ENCODE results near the gene BATF3. TPM values are rescaled to one million over a fixed set of nuclear protein-coding genes. Genes with fewer than 3 reads are reported as not detected.

The BATF3 gene
- total RNA-seq, 3 donors from 2014 or later (not counting 1 experiment from before 2014, with no cell fraction given), result 0.25 to 3.6 (median 1.2) TPM

DNA sequence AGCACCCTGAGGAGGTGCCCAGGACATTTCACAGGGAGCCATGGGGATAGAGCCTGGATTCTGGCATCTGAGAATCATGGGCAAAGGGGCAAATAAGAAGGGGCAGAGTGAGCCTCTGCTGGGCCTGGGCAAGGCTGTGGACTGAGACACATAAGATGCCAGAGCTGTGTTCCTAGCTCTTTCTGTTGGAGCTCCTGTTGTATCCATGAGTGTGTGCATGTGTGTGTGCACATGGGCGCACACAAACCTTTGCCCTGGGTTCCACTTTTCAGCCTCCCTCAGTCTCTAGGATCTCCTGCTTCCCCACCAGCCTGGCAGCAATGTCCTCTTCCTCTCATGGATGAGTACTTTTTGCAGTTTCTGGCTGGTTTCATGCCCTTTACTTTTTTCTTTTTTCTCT, 47.0 kb downstream of the BATF3 start:
- TF ChIP-seq, protein P1, sequence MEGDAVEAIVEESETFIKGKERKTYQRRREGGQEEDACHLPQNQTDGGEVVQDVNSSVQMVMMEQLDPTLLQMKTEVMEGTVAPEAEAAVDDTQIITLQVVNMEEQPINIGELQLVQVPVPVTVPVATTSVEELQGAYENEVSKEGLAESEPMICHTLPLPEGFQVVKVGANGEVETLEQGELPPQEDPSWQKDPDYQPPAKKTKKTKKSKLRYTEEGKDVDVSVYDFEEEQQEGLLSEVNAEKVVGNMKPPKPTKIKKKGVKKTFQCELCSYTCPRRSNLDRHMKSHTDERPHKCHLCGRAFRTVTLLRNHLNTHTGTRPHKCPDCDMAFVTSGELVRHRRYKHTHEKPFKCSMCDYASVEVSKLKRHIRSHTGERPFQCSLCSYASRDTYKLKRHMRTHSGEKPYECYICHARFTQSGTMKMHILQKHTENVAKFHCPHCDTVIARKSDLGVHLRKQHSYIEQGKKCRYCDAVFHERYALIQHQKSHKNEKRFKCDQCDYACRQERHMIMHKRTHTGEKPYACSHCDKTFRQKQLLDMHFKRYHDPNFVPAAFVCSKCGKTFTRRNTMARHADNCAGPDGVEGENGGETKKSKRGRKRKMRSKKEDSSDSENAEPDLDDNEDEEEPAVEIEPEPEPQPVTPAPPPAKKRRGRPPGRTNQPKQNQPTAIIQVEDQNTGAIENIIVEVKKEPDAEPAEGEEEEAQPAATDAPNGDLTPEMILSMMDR (IDR thresholded peaks at IDR 0.05), result no peak
- H3K9me3 Mint-ChIP-seq, result no peaks in the 10 kb centered on the region
- no peak overlapping the region for H3K27ac Mint-ChIP-seq
- DNase-seq, result no peak
- Histone ChIP-seq H3K4me3 (ENCODE audit: low read length) (no peak overlapping the region), H3K4me1 (ENCODE audit: control insufficient read depth, insufficient read depth, low read length) (no peaks in the 10 kb centered on the region), H3K27ac (ENCODE audit: low read length) (no peak overlapping the region), H3K9me3 (ENCODE audit: control insufficient read depth, insufficient read depth, low read length) (no peaks in the 10 kb centered on the region), H3K36me3 (ENCODE audit: control insufficient read depth, insufficient read depth, low read length) (no peaks in the 10 kb centered on the region), H3K27me3 (ENCODE audit: control insufficient read depth, insufficient read depth, low read length) (no peaks in the 10 kb centered on the region)
- 90% methylated on average over 1 of the region's 1 CpG for WGBS (ENCODE audit: insufficient coverage)
- H3K4me3 Mint-ChIP-seq, result no peak overlapping the region
- intact Hi-C loops (cut with micrococcal nuclease), result no loop called here
- no peak for ATAC-seq
- no peaks in the 10 kb centered on the region for H3K36me3 Mint-ChIP-seq
- H3K27me3 Mint-ChIP-seq (ENCODE audit: low read depth in 2 of 2), result peaks cover 8 to 13% of the 10 kb centered on the region in 2 donors
- H3K4me1 Mint-ChIP-seq, result peaks cover 0 to 6% of the 10 kb centered on the region in 2 donors

- WGBS (ENCODE audit: insufficient coverage), result 100% methylated on average over 3 of the region's 3 CpGs
- Mint-ChIP-seq H3K27ac (no peak overlapping the region), H3K4me3 (no peak overlapping the region)
These were observed 47.7 kb downstream of the BATF3 start for GRCh38 chr1:212651977-212652376.

DNA sequence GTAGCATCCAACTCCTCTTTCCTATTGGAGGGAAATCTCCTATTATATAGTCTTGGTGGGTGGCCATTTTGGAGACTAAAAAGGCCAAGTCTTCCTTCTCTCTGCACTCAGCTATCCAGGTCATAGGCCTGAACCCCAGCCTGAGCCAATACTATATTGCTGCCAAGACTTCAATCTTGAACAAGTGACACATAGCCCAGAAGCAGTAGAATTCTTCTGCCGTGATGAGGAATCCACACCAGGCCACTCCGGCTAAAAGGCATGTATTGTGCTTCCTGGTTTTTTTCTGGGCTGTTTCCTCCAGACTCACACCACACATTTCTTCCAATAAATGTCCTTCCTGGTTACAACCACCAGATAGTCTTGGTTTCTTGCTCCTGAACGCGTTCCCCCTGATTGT, 48.1 kb downstream of the BATF3 start:
- Histone ChIP-seq H3K4me3 (ENCODE audit: low read length) (no peak overlapping the region), H3K27me3 (ENCODE audit: control insufficient read depth, insufficient read depth, low read length) (no peaks in the 10 kb centered on the region), H3K9me3 (ENCODE audit: control insufficient read depth, insufficient read depth, low read length) (no peaks in the 10 kb centered on the region), H3K27ac (ENCODE audit: low read length) (no peak overlapping the region), H3K4me1 (ENCODE audit: control insufficient read depth, insufficient read depth, low read length) (no peaks in the 10 kb centered on the region), H3K36me3 (ENCODE audit: control insufficient read depth, insufficient read depth, low read length) (no peaks in the 10 kb centered on the region)
- DNase-seq (no peak), ATAC-seq (no peak)
- no peak overlapping the region for H3K27ac Mint-ChIP-seq
- H3K9me3 Mint-ChIP-seq, result no peaks in the 10 kb centered on the region
- no peak overlapping the region for H3K4me3 Mint-ChIP-seq
- H3K36me3 Mint-ChIP-seq, result no peaks in the 10 kb centered on the region
- intact Hi-C loops (cut with micrococcal nuclease), result no loop called here
- TF ChIP-seq, protein P1 (IDR thresholded peaks at IDR 0.05), result no peak
- peaks cover 0 to 7% of the 10 kb centered on the region in 2 donors for H3K27me3 Mint-ChIP-seq (ENCODE audit: low read depth in 2 of 2)
- H3K4me1 Mint-ChIP-seq, result peaks cover 0 to 6% of the 10 kb centered on the region in 2 donors
- 96% methylated on average over 4 of the region's 4 CpGs for WGBS (ENCODE audit: insufficient coverage)

More at GRCh38 chr1:212651977-212652376, 47.7 kb downstream of the BATF3 start:
- Mint-ChIP-seq H3K9me3 (no peaks in the 10 kb centered on the region), H3K27me3 (ENCODE audit: low read depth in 2 of 2) (peaks cover 1 to 7% of the 10 kb centered on the region in 2 donors), H3K4me1 (peaks cover 0 to 6% of the 10 kb centered on the region in 2 donors), H3K36me3 (no peaks in the 10 kb centered on the region)
- DNase-seq (no peak), ATAC-seq (no peak)
- no peak overlapping the region for H3K27ac ChIP-seq (ENCODE audit: low read length)
- H3K36me3 ChIP-seq (ENCODE audit: control insufficient read depth, insufficient read depth, low read length), result no peaks in the 10 kb centered on the region
- H3K4me1 ChIP-seq (ENCODE audit: control insufficient read depth, insufficient read depth, low read length), result no peaks in the 10 kb centered on the region
- TF ChIP-seq, protein P1 (IDR thresholded peaks at IDR 0.05), result no peak
- no peaks in the 10 kb centered on the region for H3K9me3 ChIP-seq (ENCODE audit: control insufficient read depth, insufficient read depth, low read length)
- no peaks in the 10 kb centered on the region for H3K27me3 ChIP-seq (ENCODE audit: control insufficient read depth, insufficient read depth, low read length)
- intact Hi-C loops (cut with micrococcal nuclease), result no loop called here
- H3K4me3 ChIP-seq (ENCODE audit: low read length), result no peak overlapping the region

DNA sequence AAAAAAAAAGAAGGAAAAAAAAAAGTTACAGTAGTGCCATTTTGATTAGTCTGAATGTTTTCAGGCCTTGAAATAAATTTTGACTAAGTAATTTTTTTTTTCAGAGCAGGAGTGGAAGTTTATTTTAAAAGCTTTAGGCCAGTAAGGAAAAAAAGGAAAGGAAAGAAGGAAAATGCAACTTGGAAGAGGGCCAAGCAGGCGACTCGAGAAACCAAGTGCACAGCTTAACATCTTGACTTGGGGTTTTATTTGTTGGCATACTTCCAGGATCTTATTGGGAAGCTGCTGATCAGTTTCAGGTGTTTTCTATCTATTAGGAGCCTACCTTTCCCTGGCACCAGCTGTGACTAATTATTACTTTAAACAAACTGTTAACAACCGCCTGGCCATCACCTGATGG, 49.4 kb downstream of the BATF3 start:
- H3K27ac ChIP-seq (ENCODE audit: low read length), result no peak overlapping the region
- no peaks in the 10 kb centered on the region for H3K36me3 ChIP-seq (ENCODE audit: control insufficient read depth, insufficient read depth, low read length)
- TF ChIP-seq, protein P1 (IDR thresholded peaks at IDR 0.05), result no peak
- no peaks in the 10 kb centered on the region for H3K36me3 Mint-ChIP-seq
- no peak for ATAC-seq
- no peaks in the 10 kb centered on the region for H3K9me3 Mint-ChIP-seq
- H3K4me3 ChIP-seq (ENCODE audit: low read length), result no peak overlapping the region
- WGBS (ENCODE audit: insufficient coverage), result 55% methylated on average over 2 of the region's 3 CpGs
- H3K4me3 Mint-ChIP-seq, result no peak overlapping the region
- H3K4me1 ChIP-seq (ENCODE audit: control insufficient read depth, insufficient read depth, low read length), result no peaks in the 10 kb centered on the region
- intact Hi-C loops (cut with micrococcal nuclease), result no loop called here
- H3K27me3 Mint-ChIP-seq (ENCODE audit: low read depth in 2 of 2), result peaks cover 7 to 11% of the 10 kb centered on the region in 2 donors
- DNase-seq, result no peak
- H3K9me3 ChIP-seq (ENCODE audit: control insufficient read depth, insufficient read depth, low read length), result no peaks in the 10 kb centered on the region
- H3K4me1 Mint-ChIP-seq, result no peaks in the 10 kb centered on the region
- no peak overlapping the region for H3K27ac Mint-ChIP-seq
- H3K27me3 ChIP-seq (ENCODE audit: control insufficient read depth, insufficient read depth, low read length), result no peaks in the 10 kb centered on the region
